Dermis microvascular lymphatic vessel endothelial cell (primary cell): Measurements from ENCODE around the gene DNAH8. TPM values are rescaled to one million over a fixed set of nuclear protein-coding genes. Genes with fewer than 3 reads are reported as not detected.

ENCODE experiments used
- DNase-seq, 2 donors: peaks; one replicate each; pipeline versions ENCODE4 v3.0.0 to v3.0.0-alpha.2; 2010; ENCODE audit warnings: low read depth in 2 of 2
- total RNA-seq: library from RNA; depleted of rRNA; stranded (reverse); fragments of >200 nt; gene quantifications from 2 replicates; pipeline ENCODE4 v1.2.1, GENCODE V29; 2014

DNAH8 gene
- total RNA-seq, 1 donor from 2014 or later: not detected

DNA sequence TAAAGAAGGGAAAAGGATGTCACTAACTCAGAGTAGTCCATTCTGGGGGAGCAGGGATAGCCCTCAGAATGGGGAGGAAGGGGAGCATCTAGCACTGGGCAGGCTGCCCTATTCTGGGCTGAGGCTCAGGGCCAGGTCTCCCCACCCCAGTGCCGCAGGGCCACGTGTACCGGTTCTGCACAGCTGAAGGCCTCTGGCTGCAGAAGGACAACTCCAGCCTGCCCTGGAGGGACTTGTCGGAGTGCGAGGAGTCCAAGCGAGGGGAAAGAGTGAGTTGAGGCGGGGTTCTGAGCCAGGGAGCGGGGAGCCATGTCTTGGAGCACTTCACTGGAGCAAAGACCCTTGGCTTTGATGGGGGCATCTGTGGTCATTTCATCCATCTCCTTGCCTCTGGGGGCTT, 350.4 kb downstream of the DNAH8 start:
- no peak for DNase-seq

DNA sequence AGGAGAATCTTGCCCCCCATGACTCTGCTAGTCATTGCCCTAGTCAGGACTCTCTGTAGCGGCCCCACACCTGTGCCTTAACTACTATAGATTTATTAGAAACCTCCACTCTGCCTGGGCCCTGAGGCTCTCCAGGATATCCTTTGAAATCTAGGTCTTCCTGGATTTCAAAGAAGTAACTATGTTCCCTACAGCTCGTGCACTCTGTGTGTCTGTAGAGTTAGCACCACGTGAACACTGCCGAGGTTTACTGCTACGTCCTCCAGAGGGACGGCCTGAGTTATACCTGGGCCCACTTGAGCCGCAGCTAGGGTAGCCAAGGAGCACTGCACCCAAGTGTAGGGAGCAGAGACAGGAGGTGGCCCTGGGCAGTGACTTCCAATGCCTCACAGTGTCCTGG, 353.3 kb downstream of the DNAH8 start:
- no peak for DNase-seq

DNA sequence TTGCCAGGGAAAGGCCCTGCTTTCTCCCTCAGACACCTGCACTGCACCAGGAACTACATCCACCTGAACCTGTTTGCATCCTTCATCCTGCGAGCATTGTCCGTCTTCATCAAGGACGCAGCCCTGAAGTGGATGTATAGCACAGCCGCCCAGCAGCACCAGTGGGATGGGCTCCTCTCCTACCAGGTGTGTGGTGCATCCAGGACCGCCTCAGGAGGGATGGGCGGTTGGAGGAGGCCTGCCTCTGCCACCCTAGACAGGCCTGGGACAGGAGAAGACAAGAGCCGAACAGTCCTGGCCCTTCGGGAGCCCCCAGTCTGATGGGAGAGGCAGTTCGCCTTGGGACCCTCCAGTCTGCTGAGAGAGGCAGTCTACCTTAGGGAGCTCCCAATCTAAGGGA, 357.7 kb downstream of the DNAH8 start:
- DNase-seq: no peak

DNA sequence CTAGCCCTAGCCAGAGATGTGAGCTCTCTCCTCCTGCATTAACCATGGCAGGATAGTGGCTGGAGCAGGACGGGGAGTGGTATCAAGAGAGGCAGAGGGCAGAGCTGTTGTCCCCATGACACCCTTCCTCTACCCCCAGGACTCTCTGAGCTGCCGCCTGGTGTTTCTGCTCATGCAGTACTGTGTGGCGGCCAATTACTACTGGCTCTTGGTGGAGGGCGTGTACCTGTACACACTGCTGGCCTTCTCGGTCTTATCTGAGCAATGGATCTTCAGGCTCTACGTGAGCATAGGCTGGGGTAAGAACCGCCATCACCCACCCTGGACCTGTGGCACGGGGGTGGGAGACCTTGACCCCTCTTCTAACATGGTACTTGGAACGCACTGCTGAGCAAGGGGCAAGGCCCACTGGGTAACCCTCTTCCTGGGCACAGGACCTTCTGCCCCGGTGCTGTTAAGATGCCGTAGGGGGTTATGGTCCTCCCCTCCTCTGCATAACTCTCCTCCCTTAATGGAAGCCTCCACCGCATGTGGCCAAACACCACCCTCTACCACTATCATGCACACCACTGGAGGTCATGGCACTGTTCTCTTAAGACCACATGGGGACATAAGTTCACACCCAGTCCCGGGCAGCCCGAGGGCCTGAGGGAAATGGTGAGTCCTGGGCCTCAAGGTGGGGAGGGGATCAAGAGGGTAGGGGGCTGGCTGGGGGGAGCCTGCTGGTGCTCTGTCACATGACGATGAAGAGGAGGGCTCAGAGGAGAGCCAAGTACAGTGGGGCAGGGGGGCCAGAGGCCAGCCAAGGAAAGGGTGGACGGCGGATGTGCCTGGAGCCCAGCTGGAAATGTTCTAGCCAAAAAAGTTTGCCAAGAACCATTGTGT, 358.6 kb downstream of the DNAH8 start:
- no peak for DNase-seq

DNA sequence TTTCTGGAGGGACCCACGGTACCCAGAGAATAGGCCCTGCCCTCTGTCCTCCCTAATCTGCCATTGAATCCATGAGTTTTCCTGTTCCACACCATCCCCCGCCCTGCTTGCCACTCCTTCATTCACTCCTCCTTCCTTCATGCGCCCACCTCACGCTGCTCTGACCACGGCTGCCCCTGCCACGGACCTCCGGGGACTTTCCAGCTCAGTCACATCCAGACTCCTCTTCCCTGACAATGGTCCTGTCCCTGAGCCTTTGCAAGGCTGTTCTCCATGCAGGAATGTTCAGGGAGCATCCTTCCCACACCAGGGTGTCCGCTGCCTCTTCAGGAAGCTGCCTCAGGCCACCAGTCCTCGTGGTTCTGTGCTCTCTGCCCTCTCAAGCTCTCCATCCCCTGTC, 359.4 kb downstream of the DNAH8 start:
- DNase-seq: no peak

DNA sequence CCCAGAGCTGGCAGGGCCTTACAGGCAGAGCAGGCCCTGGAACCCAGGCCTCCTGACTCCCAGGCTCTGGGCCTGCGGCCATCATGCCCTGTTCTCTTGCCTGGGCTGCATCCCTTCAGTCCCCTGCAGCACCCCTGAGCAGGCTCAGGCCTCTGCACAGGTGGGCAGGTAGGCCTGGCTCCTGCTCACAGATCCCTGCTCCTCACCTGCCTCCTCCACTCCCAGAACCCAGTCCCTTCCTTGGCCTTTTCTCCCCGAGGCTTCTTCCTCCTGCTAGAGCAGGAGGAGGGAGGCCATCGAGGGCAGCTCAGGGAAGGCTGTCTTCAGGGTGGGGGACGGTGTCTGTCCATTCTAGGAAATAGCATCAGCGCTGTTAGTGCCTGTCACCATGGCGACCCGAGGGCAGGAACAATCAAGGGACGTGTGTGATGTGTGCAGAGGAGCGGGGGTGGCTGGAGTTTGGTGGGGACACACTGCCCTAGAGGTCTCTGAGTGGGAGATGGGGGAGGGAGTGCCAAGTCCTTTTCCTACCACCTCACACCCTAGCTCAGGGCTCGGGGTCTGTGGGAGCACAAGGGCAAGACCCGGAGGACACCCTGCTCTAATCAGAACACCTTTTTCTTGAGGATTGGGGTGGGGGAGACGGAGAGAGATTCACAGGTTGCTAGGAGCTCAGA, 360.0 kb downstream of the DNAH8 start:
- no peak for DNase-seq

DNA sequence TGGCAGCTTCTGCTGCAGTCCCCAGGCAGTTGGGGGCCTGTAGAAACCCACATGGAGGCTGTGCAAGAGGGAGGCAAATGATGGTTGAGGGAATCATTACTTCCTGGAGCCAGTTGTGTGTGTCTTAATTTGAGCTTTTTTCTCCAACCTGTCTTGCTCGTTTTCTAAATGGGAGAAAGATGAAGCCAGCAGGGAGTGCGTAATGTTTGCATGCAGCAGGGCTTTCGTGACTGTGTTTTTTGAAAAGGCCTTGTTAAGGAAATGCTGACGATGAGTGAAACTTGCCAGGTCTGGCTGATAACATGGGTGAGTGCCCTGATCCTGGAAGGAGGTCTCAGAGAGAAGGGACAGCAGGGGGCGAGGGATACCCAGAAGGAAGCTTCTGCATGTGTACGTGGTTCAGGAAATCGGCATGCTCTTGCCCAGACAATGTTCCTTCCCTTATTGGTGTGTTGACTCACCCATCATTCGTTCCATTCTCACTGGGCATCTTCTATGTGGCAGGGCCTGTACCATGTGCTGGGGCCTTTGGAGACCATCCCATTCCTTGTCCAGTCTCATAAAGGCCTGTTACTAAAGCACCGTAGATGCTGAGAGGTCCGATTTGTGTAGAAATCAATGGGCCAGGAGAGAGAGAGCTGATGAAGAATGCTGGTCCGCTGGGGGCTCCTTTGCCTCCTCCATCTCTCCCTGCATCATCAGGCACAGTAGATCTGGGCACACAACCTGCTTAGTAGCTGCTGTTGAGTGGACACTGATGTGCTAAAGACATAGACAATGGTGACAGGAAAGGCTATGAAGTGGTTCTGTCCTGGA, 360.9 kb downstream of the DNAH8 start:
- DNase-seq: no peak

DNA sequence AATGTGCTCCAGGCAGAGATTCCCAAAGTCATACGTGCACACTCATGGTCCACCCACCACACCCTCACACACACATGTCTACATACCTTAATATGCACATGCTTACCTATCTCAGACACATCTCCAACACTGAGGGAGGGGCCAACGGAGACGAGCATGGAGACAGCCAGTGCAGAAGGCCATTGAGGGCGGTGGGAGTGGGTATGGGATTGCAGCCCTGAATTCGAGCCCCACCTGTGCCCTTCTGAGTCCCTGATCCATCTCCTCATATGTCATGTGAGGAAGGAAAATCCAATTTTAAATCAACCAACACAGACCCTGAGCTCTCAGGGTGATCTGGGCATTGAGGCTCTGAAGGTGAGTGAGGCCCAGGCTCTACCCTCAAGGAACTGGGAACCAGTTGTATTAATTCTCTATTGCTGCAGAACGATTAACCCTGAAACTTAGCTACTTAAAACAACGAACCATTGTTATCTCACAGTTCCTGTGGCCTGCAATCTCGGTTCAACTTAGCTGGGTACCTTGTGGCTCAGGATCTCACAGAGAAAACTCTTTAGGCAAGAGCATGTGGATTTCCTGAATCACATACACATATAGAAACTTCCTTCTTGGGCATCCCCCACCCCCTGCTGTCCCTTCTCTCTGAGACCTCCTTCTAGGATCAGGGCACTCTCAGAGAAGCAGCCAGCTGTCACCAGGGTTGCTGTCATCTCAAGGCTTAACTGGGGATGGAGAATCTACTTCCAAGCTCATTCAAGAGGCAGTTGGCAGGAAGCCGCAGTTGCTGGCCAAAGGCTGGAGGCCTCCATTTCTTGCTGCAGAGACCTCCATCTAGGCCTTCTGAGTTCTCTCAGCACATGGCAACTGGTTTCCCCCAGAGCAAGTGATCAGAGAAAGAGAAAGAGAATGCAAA, 361.8 kb downstream of the DNAH8 start:
- DNase-seq: no peak

DNA sequence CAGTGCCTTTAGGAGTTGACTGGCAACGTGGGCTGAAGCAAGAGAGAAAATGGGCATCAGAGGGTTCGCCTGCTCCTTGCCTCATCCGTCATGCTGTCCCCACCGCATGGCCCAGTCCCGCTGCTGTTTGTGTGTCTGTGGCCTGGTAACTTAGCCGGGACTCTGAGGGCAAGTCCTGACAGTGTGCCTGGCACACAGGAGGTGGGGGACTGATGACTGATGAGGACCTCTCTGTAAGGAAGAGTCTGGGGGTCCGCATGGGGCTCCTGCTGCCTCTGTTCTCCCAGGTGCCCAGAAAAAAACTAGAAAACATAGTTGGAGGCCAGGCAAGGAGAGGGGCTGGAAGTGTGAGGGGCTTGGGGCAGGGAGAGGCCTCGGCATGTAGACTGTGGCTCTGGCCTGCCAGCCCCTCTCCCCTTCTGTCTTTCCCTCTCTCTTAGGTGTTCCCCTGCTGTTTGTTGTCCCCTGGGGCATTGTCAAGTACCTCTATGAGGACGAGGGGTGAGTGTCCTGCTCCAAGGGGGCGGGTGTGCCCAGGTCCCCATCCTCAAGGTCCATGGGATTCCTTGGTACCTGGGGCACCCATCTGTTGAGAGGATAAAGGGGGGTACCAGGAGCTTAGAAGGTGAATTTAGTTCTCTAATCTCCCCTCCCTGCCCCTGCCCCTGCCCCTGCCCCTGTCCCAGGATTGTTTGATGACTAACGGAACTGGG, 362.9 kb downstream of the DNAH8 start:
- no peak for DNase-seq

DNA sequence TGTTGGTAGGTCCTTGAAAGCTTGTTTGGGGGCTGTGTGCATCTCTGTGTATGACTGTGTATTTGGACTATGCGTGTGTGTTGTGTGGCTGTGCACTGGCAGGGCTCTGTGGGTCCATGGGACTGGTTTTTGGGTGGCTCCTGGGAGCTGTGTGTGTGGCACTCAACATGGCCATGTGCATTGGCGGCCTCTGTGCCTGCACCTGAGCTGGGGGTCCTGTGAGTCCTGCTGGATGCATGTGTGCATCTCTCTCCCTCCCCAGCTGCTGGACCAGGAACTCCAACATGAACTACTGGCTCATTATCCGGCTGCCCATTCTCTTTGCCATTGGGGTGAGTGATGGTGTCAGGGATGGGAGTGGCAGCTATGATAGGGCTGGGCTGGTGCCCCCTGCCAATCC, 363.6 kb downstream of the DNAH8 start:
- DNase-seq: no peak

DNA sequence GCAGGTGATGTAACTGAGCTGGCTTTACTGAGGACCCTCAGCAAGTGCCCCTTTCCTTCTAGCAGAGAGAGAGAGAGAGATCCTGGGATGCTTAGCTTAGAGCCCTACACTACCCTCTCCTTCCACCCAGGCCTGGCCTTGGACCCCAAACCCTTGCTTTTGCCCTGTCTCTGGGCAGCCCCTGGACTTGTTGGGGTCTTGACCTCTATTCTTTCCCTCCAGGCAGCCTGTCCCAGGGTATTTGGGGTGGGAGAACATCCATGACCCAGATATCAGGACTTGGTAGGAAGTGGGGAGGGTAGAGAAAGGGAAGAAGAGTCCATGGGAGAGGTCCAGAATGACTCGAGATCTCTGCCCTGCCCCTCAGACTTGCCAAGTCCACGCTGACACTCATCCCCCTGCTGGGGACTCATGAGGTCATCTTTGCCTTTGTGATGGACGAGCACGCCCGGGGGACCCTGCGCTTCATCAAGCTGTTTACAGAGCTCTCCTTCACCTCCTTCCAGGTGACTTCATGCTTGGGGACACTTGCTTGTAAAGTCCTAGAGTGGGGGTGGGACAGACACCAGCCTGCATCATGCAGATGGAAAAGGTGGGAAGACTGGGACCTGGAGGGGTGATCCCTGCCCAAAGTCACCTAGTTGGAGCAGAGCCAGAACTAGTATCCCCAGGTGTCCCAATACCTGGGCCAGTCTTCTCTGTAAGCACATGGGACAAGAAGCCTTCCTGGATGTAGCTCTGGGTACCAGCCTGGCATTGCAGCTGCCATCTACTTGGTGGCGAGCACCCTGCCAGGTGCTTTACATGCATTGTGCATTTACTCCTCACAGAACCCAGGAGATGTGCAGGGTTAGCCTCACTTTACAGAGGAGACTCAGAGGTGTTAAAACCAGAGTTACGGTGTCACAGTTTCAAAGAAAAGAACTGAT, 364.4 kb downstream of the DNAH8 start:
- DNase-seq: no peak

Other genes with a start within 250 kb of the DNAH8 start
- 6.7 and 8.6 TPM in 2 replicates for gene BTBD9, start 75.4 kb upstream of the DNAH8 start, total RNA-seq
- gene GLO1, start 12.2 kb upstream of the DNAH8 start, total RNA-seq: 89.8 and 108 TPM in 2 replicates